ENCODE measurements around the gene SLC25A41.

- TF ChIP-seq, protein P1, sequence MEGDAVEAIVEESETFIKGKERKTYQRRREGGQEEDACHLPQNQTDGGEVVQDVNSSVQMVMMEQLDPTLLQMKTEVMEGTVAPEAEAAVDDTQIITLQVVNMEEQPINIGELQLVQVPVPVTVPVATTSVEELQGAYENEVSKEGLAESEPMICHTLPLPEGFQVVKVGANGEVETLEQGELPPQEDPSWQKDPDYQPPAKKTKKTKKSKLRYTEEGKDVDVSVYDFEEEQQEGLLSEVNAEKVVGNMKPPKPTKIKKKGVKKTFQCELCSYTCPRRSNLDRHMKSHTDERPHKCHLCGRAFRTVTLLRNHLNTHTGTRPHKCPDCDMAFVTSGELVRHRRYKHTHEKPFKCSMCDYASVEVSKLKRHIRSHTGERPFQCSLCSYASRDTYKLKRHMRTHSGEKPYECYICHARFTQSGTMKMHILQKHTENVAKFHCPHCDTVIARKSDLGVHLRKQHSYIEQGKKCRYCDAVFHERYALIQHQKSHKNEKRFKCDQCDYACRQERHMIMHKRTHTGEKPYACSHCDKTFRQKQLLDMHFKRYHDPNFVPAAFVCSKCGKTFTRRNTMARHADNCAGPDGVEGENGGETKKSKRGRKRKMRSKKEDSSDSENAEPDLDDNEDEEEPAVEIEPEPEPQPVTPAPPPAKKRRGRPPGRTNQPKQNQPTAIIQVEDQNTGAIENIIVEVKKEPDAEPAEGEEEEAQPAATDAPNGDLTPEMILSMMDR (IDR thresholded peaks at IDR 0.05): peak in 1 of 4 donors; percentile 15
- TF ChIP-seq POLR2A (IDR thresholded peaks at IDR 0.05): no peak
These were observed 8.4 kb downstream of the SLC25A41 start for GRCh38 chr19:6424939-6425731.

Measured in right lobe of liver (tissue), 4 donors.